ENCODE results near the gene MFRP.

- TF ChIP-seq CTCF (IDR thresholded peaks at IDR 0.05) (no peak), POLR2A (IDR thresholded peaks at IDR 0.05) (no peak)
These were observed 29.8 kb upstream of the MFRP start for GRCh38 chr11:119376197-119376847.
